Kidney (tissue), 14 donors: ENCODE measurements around the gene FARP2. TPM values are rescaled to one million over a fixed set of nuclear protein-coding genes. Genes with fewer than 3 reads are reported as not detected.

Source experiments
- DNase-seq, 5 donors: peaks; one replicate each; pipeline ENCODE4 v3.0.0-alpha.2; 2013 to 2020
- FAIRE-seq: peaks from 2 replicates; lab custom pipeline; 2012; peaks lifted over from hg19 to GRCh38; lab: Jason Lieb, UNC
- H3K27ac ChIP-seq, 2 donors: one replicate each; pipeline ENCODE4 v1.7.0; 2013; ENCODE audit warnings: low read depth in 2 of 2, low read length in 2 of 2, inconsistent platforms in 1 of 2
- H3K27me3 ChIP-seq: one replicate; pipeline ENCODE4 v1.7.1; 2013; ENCODE audit warnings: low read length, inconsistent platforms; ENCODE audit not compliant: control insufficient read depth, insufficient read depth
- H3K36me3 ChIP-seq, 3 donors: one replicate each; pipeline versions ENCODE4 v1.7.0 to v1.7.1; 2013; ENCODE audit warnings: low read length in 3 of 3, control low read depth in 1 of 3, inconsistent platforms in 1 of 3; ENCODE audit not compliant: insufficient read depth in 3 of 3, control insufficient read depth in 2 of 3
- H3K4me1 ChIP-seq, 3 donors: one replicate each; pipeline versions ENCODE4 v1.7.0 to v1.7.1; 2013; ENCODE audit warnings: low read length in 3 of 3, inconsistent platforms in 1 of 3, low read depth in 1 of 3; ENCODE audit not compliant: control insufficient read depth in 2 of 3, insufficient read depth in 2 of 3
- H3K4me3 ChIP-seq, 3 donors: one replicate each; pipeline versions ENCODE4 v1.7.0 to v1.8.1; 2013; ENCODE audit warnings: low read length in 3 of 3, control low read depth in 1 of 3, inconsistent platforms in 1 of 3
- H3K9ac ChIP-seq, 3 donors: one replicate each; pipeline versions ENCODE4 v1.7.0 to v1.7.1; 2013; ENCODE audit warnings: low read length in 3 of 3, control low read depth in 1 of 3, inconsistent platforms in 1 of 3
- H3K9me3 ChIP-seq, 3 donors: one replicate each; pipeline versions ENCODE4 v1.7.0 to v1.7.1; 2013; ENCODE audit warnings: low read length in 3 of 3, control low read depth in 1 of 3, inconsistent platforms in 1 of 3; ENCODE audit not compliant: control insufficient read depth in 2 of 3, insufficient read depth in 1 of 3
- intact Hi-C: fragments of 100-400 bp; cut with DNase I; formaldehyde crosslinking; loops from one replicate; pipeline ENCODE4 v1.11.1; 2022
- polyA plus RNA-seq: library from polyadenylated mRNA; stranded (reverse); fragments of 350-450 nt; fragmentation: Illumina TruSeq; extraction: RNeasy Lipid Tissue Mini Kit (QIAGEN cat#74804); gene quantifications from one replicate; pipeline ENCODE4 v1.2.3, GENCODE V29; 2014; ENCODE audit warnings: low read depth, low replicate concordance; ENCODE audit not compliant: insufficient read depth
- total RNA-seq: library from RNA; stranded (reverse); fragmentation: NEBNext Ultra II Directional; extraction: Animal tissue kit (Norgen Biotek cat#: 25700); gene quantifications from one replicate; pipeline ENCODE4 v1.2.1, GENCODE V29; 2021
- TF ChIP-seq, protein P1 (sequence below): IDR thresholded peaks from 3 replicates; pipeline ENCODE4 v1.5.1; 2012; ENCODE audit warnings: mild to moderate bottlenecking, moderate library complexity, borderline replicate concordance; ENCODE audit not compliant: insufficient read depth; ENCODE audit errors: extremely low read depth
- donor health status: control.
- donor health status: control.
- donor health status: control.
- donor health status: control.
- donor health status: control.
- donor health status: DM: yes; HTN: yes; CAD: no.
- donor health status: Normal renal cell carcinoma (clear cell type).

Gene FARP2
- total and polyA plus RNA-seq, 2 donors from 2014 or later: 20.3 to 50.5 TPM

DNA sequence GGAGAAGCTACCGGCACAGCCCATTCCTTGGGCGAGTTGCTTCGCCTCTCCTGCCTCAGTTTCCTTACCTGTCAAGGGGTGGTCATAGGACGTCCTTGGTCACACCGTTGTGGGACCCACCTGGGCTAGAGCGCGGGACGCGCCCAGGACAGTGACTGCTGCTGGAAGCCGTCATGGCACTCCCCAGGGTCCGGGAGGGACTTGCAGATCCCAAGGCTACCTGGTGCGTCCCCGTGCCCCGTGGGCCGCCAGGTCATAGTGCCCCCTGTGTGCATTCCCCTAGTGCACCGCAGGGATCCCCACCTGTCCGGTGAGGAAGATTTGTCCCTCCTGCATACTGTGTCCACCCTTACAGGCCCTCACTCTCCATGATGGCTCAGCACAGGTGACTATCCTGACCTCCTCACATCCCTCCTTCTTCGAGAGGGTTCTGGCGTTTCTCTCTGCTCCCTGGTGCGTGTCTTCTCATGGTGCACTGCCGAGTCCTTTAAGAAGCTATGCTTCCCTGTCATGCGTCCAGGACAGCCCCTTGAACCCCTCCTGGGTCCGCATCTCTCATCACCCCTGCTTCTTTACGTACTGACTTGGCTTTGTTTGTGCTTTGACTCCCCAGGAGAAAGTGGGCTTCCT is 153.2 kb downstream of the FARP2 start:
- TF ChIP-seq, protein P1, sequence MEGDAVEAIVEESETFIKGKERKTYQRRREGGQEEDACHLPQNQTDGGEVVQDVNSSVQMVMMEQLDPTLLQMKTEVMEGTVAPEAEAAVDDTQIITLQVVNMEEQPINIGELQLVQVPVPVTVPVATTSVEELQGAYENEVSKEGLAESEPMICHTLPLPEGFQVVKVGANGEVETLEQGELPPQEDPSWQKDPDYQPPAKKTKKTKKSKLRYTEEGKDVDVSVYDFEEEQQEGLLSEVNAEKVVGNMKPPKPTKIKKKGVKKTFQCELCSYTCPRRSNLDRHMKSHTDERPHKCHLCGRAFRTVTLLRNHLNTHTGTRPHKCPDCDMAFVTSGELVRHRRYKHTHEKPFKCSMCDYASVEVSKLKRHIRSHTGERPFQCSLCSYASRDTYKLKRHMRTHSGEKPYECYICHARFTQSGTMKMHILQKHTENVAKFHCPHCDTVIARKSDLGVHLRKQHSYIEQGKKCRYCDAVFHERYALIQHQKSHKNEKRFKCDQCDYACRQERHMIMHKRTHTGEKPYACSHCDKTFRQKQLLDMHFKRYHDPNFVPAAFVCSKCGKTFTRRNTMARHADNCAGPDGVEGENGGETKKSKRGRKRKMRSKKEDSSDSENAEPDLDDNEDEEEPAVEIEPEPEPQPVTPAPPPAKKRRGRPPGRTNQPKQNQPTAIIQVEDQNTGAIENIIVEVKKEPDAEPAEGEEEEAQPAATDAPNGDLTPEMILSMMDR: no peak
- H3K4me3 ChIP-seq: peak overlapping the region; percentile 51 to 84 (median 79)
- DNase-seq: peak in 3 of 5 donors; percentile 31 to 87 (median 40)
- intact Hi-C loops: no loop called here
- no peaks in the 10 kb centered on the region for H3K9me3 ChIP-seq
- H3K4me1 ChIP-seq: peaks cover 0 to 17% (median 4%) of the 10 kb centered on the region in 3 donors
- H3K36me3 ChIP-seq: no peaks in the 10 kb centered on the region
- FAIRE-seq: no peak
- no peaks in the 10 kb centered on the region for H3K27me3 ChIP-seq
- H3K27ac ChIP-seq: peak overlapping the region; percentile 61 to 83
- peak overlapping the region; percentile 51 to 90 (median 55) for H3K9ac ChIP-seq

DNA sequence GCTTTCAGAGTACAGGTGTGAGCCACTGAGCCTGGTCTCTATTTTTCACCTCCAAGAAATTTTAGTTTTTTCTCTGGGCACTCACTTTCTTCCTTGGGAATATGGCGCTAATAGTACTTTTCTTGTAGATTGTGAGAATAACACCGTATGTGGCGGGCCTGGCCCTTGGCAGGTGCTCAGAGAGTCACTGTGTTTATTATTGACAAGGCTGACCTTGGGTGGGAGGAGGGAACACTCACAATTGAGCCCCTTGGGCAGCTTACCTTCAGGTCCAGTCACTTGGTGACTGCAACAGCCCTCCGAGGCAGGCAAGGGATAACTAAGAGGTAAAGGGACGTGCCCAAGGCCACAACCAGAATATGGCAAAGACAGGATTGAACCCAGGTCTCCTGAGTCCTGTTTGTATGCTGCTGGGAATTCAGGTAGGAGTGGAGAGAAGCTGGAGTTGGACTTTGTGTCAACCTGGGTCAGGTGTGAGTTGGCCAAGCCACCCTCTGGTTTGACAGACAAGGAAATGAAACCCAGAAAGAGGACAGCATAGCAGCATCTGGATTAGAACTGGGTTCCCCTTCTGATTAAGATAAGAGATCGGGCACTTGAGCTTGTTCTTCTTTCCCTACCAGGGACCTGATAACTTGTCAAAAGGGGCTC is 155.1 kb downstream of the FARP2 start:
- Histone ChIP-seq H3K27me3 (no peaks in the 10 kb centered on the region), H3K4me3 (no peak overlapping the region), H3K27ac (no peak overlapping the region), H3K9me3 (no peaks in the 10 kb centered on the region), H3K4me1 (peaks cover 0 to 13% (median 4%) of the 10 kb centered on the region in 3 donors), H3K9ac (no peak overlapping the region), H3K36me3 (no peaks in the 10 kb centered on the region)
- DNase-seq (no peak), FAIRE-seq (no peak)
- intact Hi-C loops: no loop called here
- TF ChIP-seq, protein P1: no peak

DNA sequence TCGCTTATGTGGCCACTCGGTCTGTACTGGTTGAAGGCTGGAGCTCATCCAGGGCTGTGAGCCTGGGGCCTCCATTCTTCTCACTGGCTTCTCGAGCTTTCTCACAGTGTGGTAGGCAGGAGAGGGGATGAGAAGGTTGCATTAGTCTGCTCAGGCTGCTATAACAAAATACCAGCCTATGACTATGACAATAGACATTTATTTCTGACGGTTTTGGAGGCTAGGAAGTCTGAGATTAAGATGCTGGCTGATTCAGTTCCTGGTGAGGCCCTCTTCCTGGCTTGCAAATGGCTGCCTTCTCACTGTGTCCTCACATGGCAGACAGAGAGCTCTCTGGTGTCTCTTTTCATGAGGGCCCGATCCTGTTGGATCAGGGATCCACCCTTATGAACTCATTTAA is 158.5 kb downstream of the FARP2 start:
- H3K27ac ChIP-seq: no peak overlapping the region
- no peak for FAIRE-seq
- no peaks in the 10 kb centered on the region for H3K27me3 ChIP-seq
- no peak overlapping the region for H3K4me3 ChIP-seq
- intact Hi-C loops: no loop called here
- TF ChIP-seq, protein P1: no peak
- H3K9me3 ChIP-seq: peaks cover 0 to 1% (median 0%) of the 10 kb centered on the region in 3 donors
- no peak overlapping the region for H3K9ac ChIP-seq
- H3K4me1 ChIP-seq: peaks cover 0 to 2% (median 1%) of the 10 kb centered on the region in 3 donors
- no peaks in the 10 kb centered on the region for H3K36me3 ChIP-seq
- no peak for DNase-seq
